Transverse colon (tissue), 4 donors: ENCODE measurements around the gene CCDC142. TPM values are rescaled to one million over a fixed set of nuclear protein-coding genes. Genes with fewer than 3 reads are reported as not detected.
A peak's percentile ranks its signal among the peaks of the same experiment; 100 is the strongest.

Source experiments
- DNase-seq: peaks from one replicate; pipeline ENCODE4 v3.0.0-alpha.2; 2019
- H3K27ac ChIP-seq, 4 donors: fragments of 200-600 bp; sonication (generic); 2 replicates each; pipeline ENCODE4 v1.5.1; 2016 to 2018; ENCODE audit warnings: inconsistent platforms in 4 of 4
- H3K27me3 ChIP-seq: fragments of 200-600 bp; sonication (generic); 2 replicates; pipeline ENCODE4 v1.5.1; 2017; ENCODE audit warnings: inconsistent platforms
- H3K36me3 ChIP-seq, 4 donors: fragments of 200-600 bp; sonication (generic); 2 replicates each; pipeline ENCODE4 v1.5.1; 2017 to 2019; ENCODE audit warnings: inconsistent platforms in 4 of 4
- H3K4me1 ChIP-seq, 4 donors: fragments of 200-600 bp; sonication (generic); 2 replicates each; pipeline ENCODE4 v1.5.1; 2017 to 2020; ENCODE audit warnings: inconsistent platforms in 4 of 4
- H3K4me3 ChIP-seq, 4 donors: fragments of 200-600 bp; sonication (generic); 1 replicate in 1 of 4; 2 replicates in 3 of 4; pipeline versions ENCODE4 v1.5.1 to v1.6.1; 2017 to 2019; ENCODE audit warnings: inconsistent platforms in 4 of 4
- H3K9me3 ChIP-seq, 2 donors: fragments of 200-600 bp; sonication (generic); 2 replicates each; pipeline ENCODE4 v1.5.1; 2017 to 2019; ENCODE audit warnings: inconsistent platforms in 2 of 2
- CTCF ChIP-seq, 5 experiments: fragments of 200-600 bp in 3 of 5; fragments of 450-650 bp in 2 of 5; sonication (generic) in 3 of 5; IDR thresholded peaks; 1 replicate in 2 of 5; 2 replicates in 3 of 5; pipeline ENCODE4 v1.5.1; 2016 to 2017; ENCODE audit warnings: antibody characterized with exemption in 5 of 5, inconsistent platforms in 3 of 5, mild to moderate bottlenecking in 2 of 5, moderate library complexity in 1 of 5
- EP300 ChIP-seq: sonication (generic); formaldehyde crosslinking; IDR thresholded peaks from one replicate; pipeline ENCODE4 v1.6.1; 2017; ENCODE audit warnings: antibody characterized with exemption, low read depth
- POLR2A ChIP-seq: fragments of 450-650 bp; IDR thresholded peaks from one replicate; pipeline ENCODE4 v1.6.1; 2016; ENCODE audit warnings: antibody characterized with exemption, mild to moderate bottlenecking, moderate library complexity
- POLR2AphosphoS5 ChIP-seq, 3 donors: sonication (generic); formaldehyde crosslinking; IDR thresholded peaks; one replicate each; pipeline ENCODE4 v1.6.1; 2016; ENCODE audit warnings: antibody characterized with exemption in 3 of 3
- WGBS, 2 donors: methylation state at CpG; one replicate each; pipeline ENCODE4 v1.1.5; 2018; ENCODE audit warnings: low coverage in 1 of 2; 5-methylcytosine and 5-hydroxymethylcytosine counted together
- in situ Hi-C, 4 donors: fragments of 200-750 bp; cut with MboI; loops; one replicate each; pipeline versions ENCODE4 v1.15.0 to v1.15.1; 2017; ENCODE audit warnings: low sequenced_read_pairs in 3 of 4, low pct_ligation_motif_present in 1 of 4, low pct_unique_long_range_greater_than_20kb in 1 of 4
- intact Hi-C: fragments of 100-400 bp; cut with DNase I; formaldehyde crosslinking; loops from one replicate; pipeline ENCODE4 v1.15.1; 2023; ENCODE audit warnings: low total_unique reads
- total RNA-seq, 4 donors: library from RNA; depleted of rRNA; stranded (reverse); fragments of >200 nt; gene quantifications; one replicate each; pipeline ENCODE4 v1.1.0, GENCODE V29; 2016

CCDC142 gene
- total RNA-seq, 4 donors from 2014 or later, result 49.7 to 93.1 (median 71.6) TPM

- Histone ChIP-seq H3K36me3 (no peaks in the 10 kb centered on the region), H3K4me3 (peak overlapping the region in 1 of 4 donors; percentile 68), H3K4me1 (peaks cover 12 to 53% (median 37%) of the 10 kb centered on the region in 4 donors), H3K27ac (no peak overlapping the region), H3K27me3 (peaks cover 33% of the 10 kb centered on the region), H3K9me3 (no peaks in the 10 kb centered on the region)
- TF ChIP-seq CTCF (IDR thresholded peaks at IDR 0.05), result no peak
- no peak for TF ChIP-seq EP300
- no peak for TF ChIP-seq POLR2A
- TF ChIP-seq POLR2AphosphoS5 (IDR thresholded peaks at IDR 0.05), result no peak
- intact Hi-C loops (loop anchor here (2.0 kb wide), 1 partner anchor 21 kb away; no protein-coding TSS in a partner anchor), in situ Hi-C loops (no loop called here)
- no peak for DNase-seq
- 96 to 100% methylated on average over 4 to 14 of the region's 14 CpGs for WGBS, 2 donors
These were observed 22.8 kb upstream of the CCDC142 start for GRCh38 chr2:74505448-74506246.

DNA sequence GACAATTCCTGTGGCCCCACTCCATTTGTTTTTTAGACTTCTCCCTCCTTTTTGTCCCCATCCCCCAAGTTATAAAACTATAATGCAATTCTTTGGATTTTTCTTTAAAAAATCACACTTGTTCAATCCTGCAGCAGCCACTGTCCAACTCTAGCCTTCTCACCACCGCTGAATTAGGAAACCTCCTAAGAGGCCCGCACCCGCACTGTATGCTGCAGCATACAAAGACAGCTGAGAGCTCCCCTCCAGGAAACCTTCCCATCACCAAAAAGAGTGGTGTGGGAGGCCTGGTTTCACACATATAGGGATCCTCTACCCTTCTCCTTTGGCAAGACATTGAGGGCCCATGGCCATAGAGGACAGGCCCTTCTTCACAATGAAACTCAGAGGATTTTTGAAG lies 21.8 kb upstream of the CCDC142 start:
- in situ Hi-C loops, result loop anchor here in 1 of 4 donors (5.0 kb wide), 1 partner anchor 73 kb away; no protein-coding TSS in a partner anchor
- WGBS, 2 donors, result 96 to 100% methylated on average over 1 to 3 of the region's 3 CpGs
- no peak for TF ChIP-seq EP300
- no peak for TF ChIP-seq POLR2AphosphoS5 (IDR thresholded peaks at IDR 0.05)
- no peak for TF ChIP-seq CTCF (IDR thresholded peaks at IDR 0.05)
- TF ChIP-seq POLR2A, result no peak
- peaks cover 15 to 59% (median 44%) of the 10 kb centered on the region in 4 donors for H3K4me1 ChIP-seq
- H3K36me3 ChIP-seq, result no peaks in the 10 kb centered on the region
- H3K27me3 ChIP-seq, result peaks cover 33% of the 10 kb centered on the region
- peak overlapping the region in 1 of 4 donors; percentile 54 for H3K4me3 ChIP-seq
- H3K9me3 ChIP-seq, result no peaks in the 10 kb centered on the region
- intact Hi-C loops, result no loop called here
- peak overlapping the region in 1 of 4 donors; percentile 90 for H3K27ac ChIP-seq
- no peak for DNase-seq

DNA sequence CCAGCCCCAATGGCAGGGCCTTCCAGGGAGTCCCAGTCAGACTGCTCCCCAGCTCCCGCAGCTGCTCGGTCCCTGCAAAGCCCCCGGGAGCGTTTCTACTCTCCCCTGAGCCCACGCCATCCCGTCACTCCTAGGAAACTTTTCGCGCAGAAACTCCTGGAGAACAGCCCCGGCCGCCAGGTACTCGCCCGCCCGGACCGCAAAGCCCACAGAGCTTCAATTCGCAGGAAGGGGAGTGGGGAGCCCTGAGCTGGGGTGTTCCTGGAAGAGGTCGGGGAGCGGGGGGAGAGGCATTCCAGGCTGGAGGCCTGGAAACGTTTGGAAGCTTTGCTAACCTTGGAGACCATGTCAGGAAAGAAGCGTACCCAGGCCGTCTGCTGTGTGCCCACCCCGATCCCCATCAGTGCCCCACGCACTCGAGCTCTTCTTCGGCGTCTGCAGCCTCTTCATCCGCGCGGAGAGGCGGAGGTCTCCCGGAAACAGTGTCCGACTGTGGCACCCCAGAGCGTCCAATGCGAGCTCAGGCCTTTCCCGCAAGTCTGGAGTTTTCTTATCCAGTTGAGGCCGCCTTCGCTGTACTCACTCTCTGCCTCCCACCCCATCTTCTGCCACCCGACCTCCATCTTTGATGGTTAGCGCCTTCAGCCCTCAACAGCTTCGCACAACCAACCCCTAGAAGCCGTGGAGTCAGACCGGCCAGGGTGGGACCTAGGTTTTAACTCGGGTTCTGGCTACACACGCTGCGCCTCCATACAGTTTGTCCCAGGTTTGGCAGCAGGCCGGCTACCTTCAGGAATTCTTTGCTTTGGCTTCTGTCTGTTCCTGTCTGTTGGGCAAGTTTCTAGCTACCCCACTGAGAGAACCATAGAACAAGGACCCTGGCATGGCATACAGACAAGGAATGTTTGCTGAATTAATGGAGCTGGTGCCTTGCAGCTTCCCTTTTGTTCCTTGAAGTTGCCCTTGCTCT lies 21.0 kb upstream of the CCDC142 start:
- no peak for TF ChIP-seq CTCF (IDR thresholded peaks at IDR 0.05)
- no peak for TF ChIP-seq EP300
- TF ChIP-seq POLR2AphosphoS5 (IDR thresholded peaks at IDR 0.05), result no peak
- TF ChIP-seq POLR2A, result no peak
- Histone ChIP-seq H3K27ac (peak overlapping the region; percentile 85 to 90 (median 86)), H3K4me1 (peaks cover 22 to 67% (median 52%) of the 10 kb centered on the region in 4 donors), H3K9me3 (no peaks in the 10 kb centered on the region), H3K27me3 (peaks cover 33% of the 10 kb centered on the region), H3K4me3 (peak overlapping the region; percentile 6 to 54 (median 47)), H3K36me3 (no peaks in the 10 kb centered on the region)
- intact Hi-C loops, result no loop called here
- DNase-seq, result no peak
- 60 to 84% methylated on average over 12 to 45 of the region's 45 CpGs for WGBS, 2 donors
- in situ Hi-C loops, result loop anchor here in 1 of 4 donors (5.0 kb wide), 1 partner anchor 74 kb away; no protein-coding TSS in a partner anchor
